G401 (cell line): ENCODE results near the gene MMP11. TPM values are rescaled to one million over a fixed set of nuclear protein-coding genes. Genes with fewer than 3 reads are reported as not detected.
A peak's percentile ranks its signal among the peaks of the same experiment; 100 is the strongest.

Source experiments
- DNase-seq: peaks from one replicate; pipeline ENCODE4 v3.0.0-alpha.2; 2015; ENCODE audit warnings: low spot score
- in situ Hi-C: cut with HindIII; loops from 2 replicates; pipeline ENCODE4 v1.10.0; 2016; ENCODE audit warnings: low sequenced_read_pairs, mixed read lengths
- total RNA-seq: library from RNA; depleted of rRNA; stranded (reverse); fragments of >200 nt; shearing (Covaris generic); gene quantifications from 2 replicates; pipeline ENCODE4 v1.2.3, GENCODE V29; 2014

MMP11 gene
- total RNA-seq, 1 experiment from 2014 or later = not detected

GRCh38 chr22:23778577-23778900 lies 5.9 kb downstream of the MMP11 start:
- DNase-seq = no peak
- in situ Hi-C loops = no loop called here

GRCh38 chr22:23779083-23779482 lies 6.4 kb downstream of the MMP11 start:
- DNase-seq = no peak
- in situ Hi-C loops = no loop called here

- DNase-seq = no peak
- in situ Hi-C loops = no loop called here
These were observed 7.1 kb downstream of the MMP11 start for GRCh38 chr22:23779731-23780130.

GRCh38 chr22:23780146-23780748 lies 7.6 kb downstream of the MMP11 start:
- no peak for DNase-seq
- in situ Hi-C loops = no loop called here

GRCh38 chr22:23781065-23781464 lies 8.4 kb downstream of the MMP11 start:
- in situ Hi-C loops = no loop called here
- no peak for DNase-seq

- no peak for DNase-seq
- in situ Hi-C loops = no loop called here
These were observed 9.0 kb downstream of the MMP11 start for GRCh38 chr22:23781511-23782183.

- no peak for DNase-seq
- in situ Hi-C loops = no loop called here
These were observed 9.6 kb downstream of the MMP11 start for GRCh38 chr22:23782252-23782651.

- in situ Hi-C loops = no loop called here
- no peak for DNase-seq
These were observed 10.1 kb downstream of the MMP11 start for GRCh38 chr22:23782703-23783102.

- DNase-seq = no peak
- in situ Hi-C loops = no loop called here
These were observed 10.9 kb downstream of the MMP11 start for GRCh38 chr22:23783265-23784150.

GRCh38 chr22:23784215-23784732 lies 11.6 kb downstream of the MMP11 start:
- in situ Hi-C loops = no loop called here
- DNase-seq = no peak

- no peak for DNase-seq
- in situ Hi-C loops = no loop called here
These were observed 13.6 kb downstream of the MMP11 start for GRCh38 chr22:23786261-23786710.

- DNase-seq = peak; percentile 87
- in situ Hi-C loops = no loop called here
These were observed 14.3 kb downstream of the MMP11 start, which contains the start of gene SMARCB1 for GRCh38 chr22:23786752-23787599. Gene SMARCB1 (plus strand): TSS chr22:23786966. CDS start chr22:23787170, 204 bp downstream.

GRCh38 chr22:23787600-23787896 lies 14.9 kb downstream of the MMP11 start:
- in situ Hi-C loops = no loop called here
- DNase-seq = no peak

- DNase-seq = peak; percentile 24
- in situ Hi-C loops = no loop called here
These were observed 15.3 kb downstream of the MMP11 start for GRCh38 chr22:23787910-23788309.

- no peak for DNase-seq
- in situ Hi-C loops = no loop called here
These were observed 16.5 kb downstream of the MMP11 start for GRCh38 chr22:23789121-23789520.

GRCh38 chr22:23789638-23790037 lies 17.0 kb downstream of the MMP11 start:
- in situ Hi-C loops = no loop called here
- DNase-seq = no peak

GRCh38 chr22:23790819-23791737 lies 18.4 kb downstream of the MMP11 start:
- DNase-seq = peak; percentile 56
- in situ Hi-C loops = no loop called here
